ENCODE results near the gene ACOXL.

Gene ACOXL

GRCh38 chr2:110860630-110861029 is 128.3 kb downstream of the ACOXL start:
- no peak for DNase-seq

- DNase-seq: no peak
Observed at GRCh38 chr2:110861616-110862260, 129.4 kb downstream of the ACOXL start.

DNA sequence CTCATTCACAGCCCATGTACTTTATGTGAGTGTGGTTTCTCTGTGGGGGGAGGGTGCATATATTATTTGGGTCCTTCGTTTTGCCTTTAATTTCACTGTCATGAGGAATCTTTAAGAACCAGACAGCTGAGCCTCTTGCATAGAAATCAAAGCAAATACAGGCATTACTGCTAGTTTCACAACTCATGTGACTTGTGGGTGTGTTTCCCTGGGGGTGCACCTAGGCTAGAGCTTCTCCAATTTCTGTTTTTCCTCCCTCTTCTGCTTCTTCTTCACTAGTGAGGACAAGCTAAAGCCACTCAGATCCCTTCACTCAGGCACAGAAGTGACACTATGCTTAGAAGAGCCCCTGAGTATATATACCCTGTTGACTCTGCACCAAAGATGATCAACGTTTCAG is 131.4 kb downstream of the ACOXL start:
- DNase-seq: no peak

GRCh38 chr2:110864176-110864575 is 131.8 kb downstream of the ACOXL start:
- no peak for DNase-seq

GRCh38 chr2:110864731-110865130 is 132.4 kb downstream of the ACOXL start:
- no peak for DNase-seq

DNA sequence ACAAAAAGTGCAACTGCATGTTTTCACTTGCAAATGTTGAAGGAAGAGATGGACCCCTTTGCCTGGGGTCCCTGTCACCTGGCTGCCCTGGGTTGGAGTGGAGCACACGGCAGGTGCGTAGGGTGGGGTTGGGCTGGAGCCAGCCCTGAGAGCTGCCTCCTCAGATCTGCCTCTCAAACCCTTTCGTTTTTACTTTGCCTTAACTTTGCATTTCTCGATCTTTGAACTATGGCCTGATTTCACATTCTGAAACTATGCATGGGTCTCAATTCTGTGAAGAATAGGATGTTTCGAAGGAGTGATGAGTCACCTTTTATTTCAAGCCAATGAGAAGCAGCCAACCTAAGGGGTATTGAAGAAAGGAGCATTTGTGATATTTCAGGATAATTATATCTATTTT is 132.8 kb downstream of the ACOXL start:
- no peak for DNase-seq

GRCh38 chr2:110866045-110866444 is 133.7 kb downstream of the ACOXL start:
- no peak for DNase-seq

DNA sequence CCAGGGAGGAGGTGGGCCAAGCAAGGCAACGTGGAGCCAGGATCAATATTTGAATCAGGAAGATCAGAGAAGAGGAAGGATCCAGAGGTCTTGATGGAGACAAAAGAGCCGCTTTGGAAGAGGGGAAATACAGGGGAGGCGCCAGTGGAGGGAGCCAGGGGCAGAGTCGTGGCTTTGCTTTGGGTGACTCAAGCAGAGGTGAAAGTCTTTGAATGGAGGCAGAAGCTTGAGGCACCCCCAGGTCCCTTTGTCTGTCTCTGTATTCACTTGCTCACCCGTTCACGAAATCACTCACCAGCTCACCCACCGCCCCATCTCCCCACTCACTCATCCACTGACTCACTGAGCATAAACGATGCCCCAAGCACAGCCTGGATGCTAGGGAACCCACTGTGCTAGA is 134.1 kb downstream of the ACOXL start:
- no peak for DNase-seq

DNA sequence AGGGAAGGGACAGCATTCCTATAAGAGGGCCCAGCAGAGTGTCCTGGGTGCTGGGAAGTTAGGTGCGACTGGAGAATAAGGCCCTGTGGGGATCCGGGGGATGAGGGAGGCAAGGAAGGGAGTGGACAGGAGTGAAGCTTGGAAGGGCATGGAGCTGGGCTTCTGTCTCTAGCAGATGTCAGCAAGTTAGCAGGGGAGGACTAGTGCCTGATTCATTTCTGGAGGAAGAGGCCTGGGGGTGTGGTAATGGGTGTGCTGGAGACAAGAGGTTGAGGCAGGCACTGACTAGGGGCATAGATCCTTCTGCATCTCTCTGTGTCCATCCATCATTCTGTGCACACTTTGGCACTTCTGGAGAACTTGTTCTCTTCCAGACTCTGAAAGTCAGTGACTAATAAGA is 134.7 kb downstream of the ACOXL start:
- DNase-seq: no peak

DNA sequence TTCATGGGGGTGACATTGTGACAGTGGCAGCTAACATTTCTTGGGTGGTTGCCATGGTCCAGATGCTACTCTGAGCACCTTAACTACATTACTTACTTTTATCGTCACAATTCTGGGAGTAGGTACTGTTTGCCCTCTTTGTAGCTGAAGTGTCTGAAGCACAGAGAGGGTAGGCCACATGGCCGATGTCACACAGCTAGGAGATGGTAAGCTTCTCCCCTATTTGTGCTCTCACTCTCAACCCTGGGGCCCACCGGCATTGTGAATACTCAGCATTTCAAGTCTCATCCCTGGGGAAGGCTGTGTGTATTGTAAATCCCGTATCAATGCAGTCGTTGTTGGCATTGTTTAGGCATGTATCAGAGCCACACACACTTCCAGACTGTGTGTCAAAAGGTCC is 136.6 kb downstream of the ACOXL start:
- DNase-seq: no peak

- peak; percentile 61 for DNase-seq
Observed at GRCh38 chr2:110869472-110870446, 137.4 kb downstream of the ACOXL start.

DNA sequence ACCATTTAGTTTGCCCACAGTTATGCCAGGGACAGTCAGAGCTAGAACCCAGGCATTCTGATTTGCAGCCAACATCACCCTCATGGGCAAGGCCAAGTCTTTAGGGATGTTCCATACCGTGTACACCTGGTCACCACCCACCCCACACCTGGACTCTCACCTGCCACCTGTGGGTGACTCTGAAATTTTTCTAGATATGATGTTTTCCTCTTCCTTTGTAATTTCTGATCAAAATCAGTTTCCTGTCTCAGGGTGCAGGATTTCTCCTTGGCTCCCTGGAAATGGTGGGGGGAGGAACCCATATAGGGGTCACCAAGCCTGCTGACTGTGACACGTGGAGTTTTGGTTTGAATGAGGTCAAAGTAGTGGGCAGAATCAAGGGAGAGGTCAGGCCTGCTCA is 138.2 kb downstream of the ACOXL start:
- DNase-seq: no peak

GRCh38 chr2:110871637-110872036 is 139.3 kb downstream of the ACOXL start:
- no peak for DNase-seq

- DNase-seq: no peak
Observed at GRCh38 chr2:110872521-110872920, 140.1 kb downstream of the ACOXL start.

- DNase-seq: no peak
Observed at GRCh38 chr2:110873056-110873502, 140.7 kb downstream of the ACOXL start.

GRCh38 chr2:110873597-110874452 is 141.5 kb downstream of the ACOXL start:
- no peak for DNase-seq

GRCh38 chr2:110874453-110875383 is 142.3 kb downstream of the ACOXL start:
- no peak for DNase-seq

GRCh38 chr2:110875384-110875725 is 143.0 kb downstream of the ACOXL start:
- DNase-seq: no peak

DNA sequence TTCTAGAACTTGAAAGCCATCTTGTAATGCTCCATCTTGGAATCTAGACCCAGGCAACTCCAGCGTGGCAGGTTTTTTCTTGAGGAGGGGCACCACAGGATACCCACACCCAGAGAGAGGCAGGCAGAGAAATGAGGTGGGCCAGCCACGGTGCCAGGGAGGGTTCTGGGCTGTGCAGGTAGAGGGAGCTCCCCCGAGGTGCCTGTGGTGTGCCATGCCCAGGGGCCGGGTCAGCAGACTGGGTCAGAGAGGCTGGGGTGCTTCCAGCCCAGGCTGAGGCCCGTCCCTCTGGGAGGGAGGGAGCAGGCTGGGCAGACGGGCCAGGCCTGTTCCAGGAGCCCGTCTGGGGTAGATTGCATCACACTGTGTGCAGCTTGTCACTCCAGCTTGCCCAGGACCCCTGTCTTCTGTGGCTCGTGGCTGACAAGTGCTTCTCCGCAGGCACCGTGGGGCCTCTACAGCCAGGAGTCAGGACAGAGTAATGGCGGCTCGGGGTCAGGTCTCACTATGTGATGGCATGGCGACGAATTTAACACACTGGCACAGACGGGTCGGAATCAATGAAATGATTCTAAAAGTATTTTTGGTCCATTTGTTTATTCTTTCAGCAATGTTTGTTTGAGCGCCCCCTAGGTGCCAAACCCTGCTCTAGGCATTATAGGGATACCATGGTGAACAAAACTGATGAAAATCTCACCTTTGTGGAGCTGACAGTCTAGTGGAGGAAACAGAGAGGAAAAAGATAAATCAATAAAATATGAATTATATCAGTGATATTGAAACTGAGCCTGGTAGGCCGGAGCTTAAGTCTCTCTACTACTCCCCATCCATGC is 144.0 kb downstream of the ACOXL start:
- no peak for DNase-seq

- DNase-seq: no peak
Observed at GRCh38 chr2:110877031-110877827, 144.9 kb downstream of the ACOXL start.

Data from right hindlimb (tissue), 1 donor.